GM10266 (cell line): ENCODE results near the gene PRICKLE2.

Experiments used
- DNase-seq: peaks from one replicate; pipeline ENCODE4 v3.0.0; 2012; ENCODE audit errors: extremely low spot score
- CTCF ChIP-seq: IDR thresholded peaks from 2 replicates; pipeline ENCODE4 v1.5.1; 2012; ENCODE audit warnings: mild to moderate bottlenecking, low read depth; ENCODE audit not compliant: control insufficient read depth, insufficient read depth; ENCODE audit errors: missing control alignments

PRICKLE2 gene

GRCh38 chr3:64213224-64213878 lies 11.9 kb downstream of the PRICKLE2 start:
- TF ChIP-seq CTCF: no peak
- no peak for DNase-seq

GRCh38 chr3:64209866-64210621 lies 15.2 kb downstream of the PRICKLE2 start:
- TF ChIP-seq CTCF: no peak
- DNase-seq: no peak

- DNase-seq: no peak
- TF ChIP-seq CTCF: no peak
Measured at GRCh38 chr3:64207289-64208080, 17.8 kb downstream of the PRICKLE2 start.

- DNase-seq: no peak
Measured at GRCh38 chr3:64203969-64204908, 21.0 kb downstream of the PRICKLE2 start.

GRCh38 chr3:64203216-64203615 lies 22.1 kb downstream of the PRICKLE2 start:
- no peak for DNase-seq
- no peak for TF ChIP-seq CTCF

More at GRCh38 chr3:64203969-64204908, 21.0 kb downstream of the PRICKLE2 start:
- no peak for TF ChIP-seq CTCF

- no peak for TF ChIP-seq CTCF
- DNase-seq: no peak
Measured at GRCh38 chr3:64199932-64200331, 25.3 kb downstream of the PRICKLE2 start.
